ENCODE data around the gene LRRK1.

DNA sequence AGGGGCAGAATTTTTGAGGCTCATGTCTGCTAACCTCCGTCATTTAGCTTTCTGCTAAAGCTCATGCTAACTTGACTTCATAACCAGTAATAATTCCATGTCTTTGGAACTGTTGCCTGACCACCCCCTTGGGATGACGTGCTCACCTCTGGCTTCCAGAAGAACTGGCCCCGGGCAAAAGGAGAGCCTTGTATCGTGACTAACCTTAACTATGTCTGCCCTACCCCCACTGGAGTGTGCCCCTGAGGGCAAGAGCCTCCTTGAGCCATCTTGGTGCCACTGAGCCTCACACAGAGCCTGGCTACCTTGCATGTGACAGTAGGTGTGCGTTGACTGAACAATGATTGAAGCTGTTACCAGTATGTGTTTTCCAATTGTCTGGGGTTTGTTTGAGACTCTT lies 4.7 kb downstream of the LRRK1 start:
- TF ChIP-seq POLR2A (IDR thresholded peaks at IDR 0.05) = no peak
- TF ChIP-seq, protein P1, sequence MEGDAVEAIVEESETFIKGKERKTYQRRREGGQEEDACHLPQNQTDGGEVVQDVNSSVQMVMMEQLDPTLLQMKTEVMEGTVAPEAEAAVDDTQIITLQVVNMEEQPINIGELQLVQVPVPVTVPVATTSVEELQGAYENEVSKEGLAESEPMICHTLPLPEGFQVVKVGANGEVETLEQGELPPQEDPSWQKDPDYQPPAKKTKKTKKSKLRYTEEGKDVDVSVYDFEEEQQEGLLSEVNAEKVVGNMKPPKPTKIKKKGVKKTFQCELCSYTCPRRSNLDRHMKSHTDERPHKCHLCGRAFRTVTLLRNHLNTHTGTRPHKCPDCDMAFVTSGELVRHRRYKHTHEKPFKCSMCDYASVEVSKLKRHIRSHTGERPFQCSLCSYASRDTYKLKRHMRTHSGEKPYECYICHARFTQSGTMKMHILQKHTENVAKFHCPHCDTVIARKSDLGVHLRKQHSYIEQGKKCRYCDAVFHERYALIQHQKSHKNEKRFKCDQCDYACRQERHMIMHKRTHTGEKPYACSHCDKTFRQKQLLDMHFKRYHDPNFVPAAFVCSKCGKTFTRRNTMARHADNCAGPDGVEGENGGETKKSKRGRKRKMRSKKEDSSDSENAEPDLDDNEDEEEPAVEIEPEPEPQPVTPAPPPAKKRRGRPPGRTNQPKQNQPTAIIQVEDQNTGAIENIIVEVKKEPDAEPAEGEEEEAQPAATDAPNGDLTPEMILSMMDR (IDR thresholded peaks at IDR 0.05) = no peak

Measured in esophagus squamous epithelium (tissue), 4 donors.